Naive thymus-derived CD4-positive, alpha-beta T cell (primary cell): ENCODE data around the gene AJAP1. TPM values are rescaled to one million over a fixed set of nuclear protein-coding genes. Genes with fewer than 3 reads are reported as not detected.

Experiments
- ATAC-seq: fragments of 150-1000 bp; cut with Tn5 transposase; 2 replicates; pipeline ENCODE4 v1.10.0; 2021; ENCODE audit warnings: mild to moderate bottlenecking, moderate library complexity
- CTCF ChIA-PET: fragments of 350-600 bp; sonication (Branson Sonifier 250); formaldehyde crosslinking; loops from one replicate; lab custom pipeline; 2021; ENCODE audit warnings: antibody characterized with exemption; lab: Charles Lee
- POLR2A ChIA-PET: fragments of 350-600 bp; sonication (Branson Sonifier 250); formaldehyde crosslinking; loops from one replicate; lab custom pipeline; 2021; ENCODE audit warnings: antibody characterized with exemption, inconsistent platforms; lab: Charles Lee
- DNase-seq, 9 donors: peaks; one replicate each; pipeline versions ENCODE4 v3.0.0 to v3.0.0-alpha.2; 2020 to 2022; ENCODE audit warnings: mixed read lengths in 1 of 9
- H3K27ac ChIP-seq: one replicate; pipeline ENCODE4 v1.7.0; 2013; ENCODE audit warnings: mild to moderate bottlenecking, low read depth, low read length, moderate library complexity
- H3K27me3 ChIP-seq, 2 donors: one replicate each; pipeline ENCODE4 v1.7.0; 2013; ENCODE audit warnings: low read length in 2 of 2, mild to moderate bottlenecking in 2 of 2, moderate library complexity in 2 of 2; ENCODE audit not compliant: control insufficient read depth in 2 of 2, insufficient read depth in 2 of 2
- H3K36me3 ChIP-seq, 3 experiments: 1 replicate in 2 of 3; 2 replicates in 1 of 3; pipeline ENCODE4 v1.7.0; 2013; ENCODE audit warnings: low read length in 3 of 3, mild to moderate bottlenecking in 3 of 3, moderate library complexity in 1 of 3; ENCODE audit not compliant: insufficient read depth in 3 of 3, control insufficient read depth in 2 of 3
- H3K4me1 ChIP-seq, 2 donors: one replicate each; pipeline ENCODE4 v1.7.0; 2013; ENCODE audit warnings: low read length in 2 of 2, mild to moderate bottlenecking in 2 of 2, moderate library complexity in 1 of 2; ENCODE audit not compliant: control insufficient read depth in 2 of 2, insufficient read depth in 2 of 2
- H3K4me3 ChIP-seq: 2 replicates; pipeline ENCODE4 v1.7.0; 2013; ENCODE audit warnings: mild to moderate bottlenecking, low read length
- H3K9me3 ChIP-seq, 3 experiments: 1 replicate in 2 of 3; 2 replicates in 1 of 3; pipeline ENCODE4 v1.7.0; 2013; ENCODE audit warnings: low read length in 3 of 3; ENCODE audit not compliant: control insufficient read depth in 2 of 3
- H3K27ac Mint-ChIP-seq, 9 donors: one replicate each; pipeline ENCODE4 v1.8.0; 2020 to 2022; ENCODE audit warnings: mixed read lengths in 9 of 9, mild to moderate bottlenecking in 8 of 9, moderate library complexity in 5 of 9, inconsistent platforms in 2 of 9
- H3K27me3 Mint-ChIP-seq, 5 donors: one replicate each; pipeline ENCODE4 v1.8.0; 2021 to 2022; ENCODE audit warnings: mixed read lengths in 5 of 5, mild to moderate bottlenecking in 1 of 5
- H3K36me3 Mint-ChIP-seq, 5 donors: one replicate each; pipeline ENCODE4 v1.8.0; 2020 to 2022; ENCODE audit warnings: mixed read lengths in 5 of 5, mild to moderate bottlenecking in 3 of 5, inconsistent platforms in 1 of 5
- H3K4me1 Mint-ChIP-seq, 7 donors: one replicate each; pipeline ENCODE4 v1.8.0; 2020 to 2022; ENCODE audit warnings: mixed read lengths in 7 of 7, mild to moderate bottlenecking in 3 of 7, inconsistent platforms in 1 of 7
- H3K4me3 Mint-ChIP-seq, 10 donors: one replicate each; pipeline ENCODE4 v1.8.0; 2020 to 2022; ENCODE audit warnings: mild to moderate bottlenecking in 10 of 10, mixed read lengths in 10 of 10, moderate library complexity in 6 of 10, inconsistent platforms in 2 of 10
- H3K9me3 Mint-ChIP-seq, 11 donors: one replicate each; pipeline ENCODE4 v1.8.0; 2020 to 2022; ENCODE audit warnings: mixed read lengths in 11 of 11, mild to moderate bottlenecking in 4 of 11, inconsistent platforms in 1 of 11, moderate library complexity in 1 of 11
- intact Hi-C, 2 donors: fragments of 100-400 bp; cut with micrococcal nuclease; formaldehyde crosslinking; loops; one replicate each; pipeline ENCODE4 v1.15.1; 2023
- polyA plus RNA-seq, 2 donors: library from polyadenylated mRNA; unstranded; fragments of 300-500 nt; fragmentation: Illumina TruSeq; gene quantifications; one replicate each; pipeline ENCODE4 v1.2.3, GENCODE V29; 2021
- total RNA-seq, 6 experiments: library from RNA in 5 of 6; stranded (reverse) in 5 of 6; gene quantifications; 1 replicate in 5 of 6; 2 replicates in 1 of 6; pipeline ENCODE4 v1.2.3 and lab custom pipeline; 2021 to 2026

The AJAP1 gene
- total and polyA plus RNA-seq, 7 experiments from 2014 or later: 0.09 to 2.4 (median 0.82) TPM; not detected in 1

GRCh38 chr1:4728319-4729089 is 74.1 kb downstream of the AJAP1 start:
- H3K27ac ChIP-seq: no peak overlapping the region
- H3K4me1 ChIP-seq: no peaks in the 10 kb centered on the region
- no peak overlapping the region for H3K4me3 ChIP-seq
- Mint-ChIP-seq H3K36me3 (no peaks in the 10 kb centered on the region), H3K4me1 (no peaks in the 10 kb centered on the region), H3K4me3 (no peak overlapping the region), H3K27ac (no peak overlapping the region), H3K9me3 (no peaks in the 10 kb centered on the region), H3K27me3 (peaks cover 0 to 2% (median 0%) of the 10 kb centered on the region in 5 donors)
- DNase-seq (no peak), ATAC-seq (no peak)
- H3K36me3 ChIP-seq: no peaks in the 10 kb centered on the region
- intact Hi-C loops: no loop called here
- CTCF ChIA-PET: no interaction called here
- POLR2A ChIA-PET: no interaction called here
- no peaks in the 10 kb centered on the region for H3K27me3 ChIP-seq
- no peaks in the 10 kb centered on the region for H3K9me3 ChIP-seq

GRCh38 chr1:4729090-4729471 is 74.7 kb downstream of the AJAP1 start:
- DNase-seq (no peak), ATAC-seq (no peak)
- no peaks in the 10 kb centered on the region for H3K27me3 Mint-ChIP-seq
- Histone ChIP-seq H3K4me1 (no peaks in the 10 kb centered on the region), H3K4me3 (no peak overlapping the region), H3K27ac (no peak overlapping the region), H3K36me3 (no peaks in the 10 kb centered on the region), H3K27me3 (no peaks in the 10 kb centered on the region), H3K9me3 (no peaks in the 10 kb centered on the region)
- ChIA-PET CTCF (no interaction called here), POLR2A (no interaction called here)
- H3K4me3 Mint-ChIP-seq: no peak overlapping the region
- intact Hi-C loops: no loop called here
- H3K36me3 Mint-ChIP-seq: no peaks in the 10 kb centered on the region
- H3K4me1 Mint-ChIP-seq: no peaks in the 10 kb centered on the region
- H3K9me3 Mint-ChIP-seq: no peaks in the 10 kb centered on the region
- H3K27ac Mint-ChIP-seq: no peak overlapping the region

GRCh38 chr1:4730078-4730477 is 75.7 kb downstream of the AJAP1 start:
- Histone ChIP-seq H3K4me3 (no peak overlapping the region), H3K27me3 (no peaks in the 10 kb centered on the region), H3K4me1 (no peaks in the 10 kb centered on the region), H3K27ac (no peak overlapping the region), H3K36me3 (no peaks in the 10 kb centered on the region), H3K9me3 (no peaks in the 10 kb centered on the region)
- ATAC-seq (no peak), DNase-seq (no peak)
- Mint-ChIP-seq H3K27me3 (peaks cover 0 to 8% (median 0%) of the 10 kb centered on the region in 5 donors), H3K4me1 (no peaks in the 10 kb centered on the region), H3K36me3 (no peaks in the 10 kb centered on the region), H3K27ac (no peak overlapping the region), H3K4me3 (no peak overlapping the region), H3K9me3 (no peaks in the 10 kb centered on the region)
- CTCF ChIA-PET: no interaction called here
- intact Hi-C loops: no loop called here
- POLR2A ChIA-PET: no interaction called here

DNA sequence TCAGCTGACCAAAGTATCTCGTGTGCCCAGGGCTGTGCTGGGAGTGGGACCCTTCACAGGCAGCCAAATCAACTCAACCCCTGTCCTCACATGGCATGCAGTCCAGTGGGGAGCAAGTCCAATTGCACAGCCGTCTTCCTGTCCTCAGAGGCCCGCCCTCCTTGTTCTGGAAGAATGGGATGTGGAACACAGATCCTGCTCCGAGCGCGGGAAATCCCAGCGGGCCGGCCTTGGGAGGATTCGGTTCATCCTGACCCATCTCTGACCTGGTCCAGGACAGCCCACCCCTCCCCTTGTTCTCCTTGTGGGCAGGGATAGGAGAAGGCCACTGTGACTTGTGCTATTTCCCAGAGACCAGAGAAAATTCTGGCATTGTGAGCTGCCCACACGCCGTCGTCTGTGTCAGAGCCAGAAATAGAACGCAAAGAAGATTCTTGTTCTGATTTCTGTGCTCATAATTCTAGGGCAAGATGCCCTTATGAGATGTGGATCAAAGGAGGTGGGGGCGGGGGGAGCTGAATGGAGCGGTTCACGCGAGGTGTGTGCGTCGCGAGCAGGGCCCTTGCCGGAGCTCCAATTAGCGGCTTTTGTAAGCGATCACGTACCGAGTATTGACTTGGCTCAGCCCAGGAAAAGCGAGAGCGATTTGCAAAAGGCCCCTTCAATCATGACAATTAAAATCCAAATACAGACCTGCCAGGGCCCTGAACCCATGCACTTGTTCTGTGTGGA is 79.2 kb downstream of the AJAP1 start:
- Histone ChIP-seq H3K9me3 (peaks cover 0 to 9% (median 0%) of the 10 kb centered on the region in 3 experiments), H3K27me3 (no peaks in the 10 kb centered on the region), H3K4me1 (no peaks in the 10 kb centered on the region), H3K4me3 (no peak overlapping the region), H3K36me3 (no peaks in the 10 kb centered on the region), H3K27ac (no peak overlapping the region)
- peaks cover 0 to 5% (median 0%) of the 10 kb centered on the region in 5 donors for H3K36me3 Mint-ChIP-seq
- DNase-seq: no peak
- H3K27ac Mint-ChIP-seq: no peak overlapping the region
- POLR2A ChIA-PET: no interaction called here
- H3K4me1 Mint-ChIP-seq: peaks cover 0 to 8% (median 4%) of the 10 kb centered on the region in 7 donors
- ATAC-seq: no peak
- intact Hi-C loops: no loop called here
- H3K4me3 Mint-ChIP-seq: no peak overlapping the region
- H3K9me3 Mint-ChIP-seq: peaks cover 0 to 11% (median 4%) of the 10 kb centered on the region in 11 donors
- CTCF ChIA-PET: no interaction called here
- H3K27me3 Mint-ChIP-seq: peaks cover 0 to 16% (median 4%) of the 10 kb centered on the region in 5 donors

- POLR2A ChIA-PET: no interaction called here
- peaks cover 0 to 15% (median 4%) of the 10 kb centered on the region in 11 donors for H3K9me3 Mint-ChIP-seq
- Histone ChIP-seq H3K36me3 (no peaks in the 10 kb centered on the region), H3K4me1 (no peaks in the 10 kb centered on the region), H3K9me3 (peaks cover 0 to 11% (median 0%) of the 10 kb centered on the region in 3 experiments), H3K4me3 (no peak overlapping the region), H3K27me3 (no peaks in the 10 kb centered on the region), H3K27ac (no peak overlapping the region)
- H3K27me3 Mint-ChIP-seq: peaks cover 0 to 18% (median 4%) of the 10 kb centered on the region in 5 donors
- CTCF ChIA-PET: no interaction called here
- intact Hi-C loops: no loop called here
- ATAC-seq (no peak), DNase-seq (no peak)
- peaks cover 0 to 5% (median 0%) of the 10 kb centered on the region in 5 donors for H3K36me3 Mint-ChIP-seq
- H3K4me1 Mint-ChIP-seq: peaks cover 0 to 8% (median 4%) of the 10 kb centered on the region in 7 donors
- no peak overlapping the region for H3K27ac Mint-ChIP-seq
- H3K4me3 Mint-ChIP-seq: no peak overlapping the region
These were observed 79.8 kb downstream of the AJAP1 start for GRCh38 chr1:4734219-4734618.

- peaks cover 0 to 20% (median 4%) of the 10 kb centered on the region in 11 donors for H3K9me3 Mint-ChIP-seq
- ChIA-PET CTCF (no interaction called here), POLR2A (no interaction called here)
- H3K27me3 Mint-ChIP-seq: peaks cover 0 to 23% (median 9%) of the 10 kb centered on the region in 5 donors
- H3K27ac ChIP-seq: no peak overlapping the region
- H3K27me3 ChIP-seq: no peaks in the 10 kb centered on the region
- intact Hi-C loops: no loop called here
- no peak overlapping the region for H3K4me3 ChIP-seq
- ATAC-seq (no peak), DNase-seq (no peak)
- H3K9me3 ChIP-seq: peaks cover 0 to 11% (median 0%) of the 10 kb centered on the region in 3 experiments
- H3K27ac Mint-ChIP-seq: no peak overlapping the region
- peaks cover 0 to 5% (median 0%) of the 10 kb centered on the region in 5 donors for H3K36me3 Mint-ChIP-seq
- no peak overlapping the region for H3K4me3 Mint-ChIP-seq
- H3K4me1 Mint-ChIP-seq: peaks cover 0 to 8% (median 4%) of the 10 kb centered on the region in 7 donors
- H3K4me1 ChIP-seq: no peaks in the 10 kb centered on the region
- no peaks in the 10 kb centered on the region for H3K36me3 ChIP-seq
These were observed 80.4 kb downstream of the AJAP1 start for GRCh38 chr1:4734791-4735190.
